ENCODE data around the gene CCDC9.

- TF ChIP-seq CTCF (IDR thresholded peaks at IDR 0.05) (no peak), POLR2A (IDR thresholded peaks at IDR 0.05) (no peak)
These were observed 35.1 kb upstream of the CCDC9 start for GRCh38 chr19:47221080-47221841.

Data from esophagus squamous epithelium (tissue), 4 donors.